Measurements from ENCODE around the gene SYNJ2.

The SYNJ2 gene

DNA sequence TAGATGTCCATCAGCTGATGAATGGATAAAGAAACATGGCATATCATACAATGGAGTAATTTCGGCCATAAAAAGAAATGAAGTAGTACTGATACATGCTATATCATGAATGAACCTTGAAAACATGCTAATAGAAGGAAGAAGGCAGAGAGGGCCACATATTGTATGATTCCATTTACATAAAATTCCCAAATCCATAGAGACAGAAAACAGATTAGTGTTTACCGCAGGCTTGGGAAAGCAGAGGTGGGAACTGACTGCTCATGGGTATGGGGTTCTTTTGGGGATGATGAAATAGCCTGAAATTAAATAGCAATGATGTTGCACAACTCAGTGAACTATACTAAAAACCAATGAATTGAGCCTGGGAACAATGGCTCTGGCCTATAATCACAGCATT lies 128.1 kb downstream of the SYNJ2 start:
- in situ Hi-C loops (cut with MboI; ENCODE audit: low sequenced_read_pairs): no loop called here

GRCh38 chr6:158110986-158111385 lies 129.3 kb downstream of the SYNJ2 start:
- in situ Hi-C loops (cut with MboI; ENCODE audit: low sequenced_read_pairs): no loop called here

DNA sequence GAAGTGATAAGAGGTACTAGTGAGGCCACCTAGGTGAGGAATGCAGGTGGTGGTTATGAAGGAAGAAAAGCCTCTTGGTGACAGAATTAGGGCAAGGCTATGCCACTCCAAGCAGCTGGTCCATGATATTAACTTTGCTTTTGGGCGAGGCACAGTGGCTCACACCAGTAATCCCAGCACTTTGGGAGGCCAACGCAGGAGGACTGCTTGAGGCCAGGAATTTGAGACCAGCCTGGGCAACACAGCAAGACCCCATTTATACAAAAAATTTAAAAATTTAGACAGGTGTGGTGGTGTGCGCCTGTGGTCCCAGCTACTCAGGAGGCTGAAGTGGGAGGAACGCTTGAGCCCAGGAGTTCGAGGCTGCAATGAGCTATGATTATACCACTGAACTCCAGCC lies 130.3 kb downstream of the SYNJ2 start:
- in situ Hi-C loops (cut with MboI; ENCODE audit: low sequenced_read_pairs): no loop called here

GRCh38 chr6:158113802-158114201 lies 132.1 kb downstream of the SYNJ2 start:
- in situ Hi-C loops (cut with MboI; ENCODE audit: low sequenced_read_pairs): no loop called here

GRCh38 chr6:158115102-158115501 lies 133.4 kb downstream of the SYNJ2 start:
- in situ Hi-C loops (cut with MboI; ENCODE audit: low sequenced_read_pairs): no loop called here

- in situ Hi-C loops (cut with MboI; ENCODE audit: low sequenced_read_pairs): no loop called here
These were observed 133.8 kb downstream of the SYNJ2 start for GRCh38 chr6:158115508-158115907.

- in situ Hi-C loops (cut with MboI; ENCODE audit: low sequenced_read_pairs): no loop called here
These were observed 137.2 kb downstream of the SYNJ2 start for GRCh38 chr6:158118886-158119285.

GRCh38 chr6:158121335-158121734 lies 139.7 kb downstream of the SYNJ2 start:
- in situ Hi-C loops (cut with MboI; ENCODE audit: low sequenced_read_pairs): no loop called here

DNA sequence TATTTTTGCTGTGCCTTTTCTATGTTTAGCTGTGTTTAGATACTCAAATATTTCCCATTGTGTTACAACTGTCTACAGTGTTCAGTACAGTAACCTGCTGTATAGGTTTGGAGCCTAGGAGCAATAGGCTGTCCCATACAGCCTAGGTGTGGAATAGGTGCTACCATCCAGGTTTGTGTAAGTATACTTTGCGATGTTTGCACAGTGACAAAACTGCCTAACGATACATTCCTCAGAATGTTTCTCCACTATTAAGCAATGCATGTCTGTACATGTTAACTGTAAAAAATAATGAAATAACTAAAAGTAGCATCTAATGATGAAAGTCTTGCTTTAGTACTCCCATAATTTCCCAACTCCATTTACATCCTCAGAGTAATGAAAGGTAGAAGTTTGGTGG lies 140.4 kb downstream of the SYNJ2 start:
- in situ Hi-C loops (cut with MboI; ENCODE audit: low sequenced_read_pairs): no loop called here

DNA sequence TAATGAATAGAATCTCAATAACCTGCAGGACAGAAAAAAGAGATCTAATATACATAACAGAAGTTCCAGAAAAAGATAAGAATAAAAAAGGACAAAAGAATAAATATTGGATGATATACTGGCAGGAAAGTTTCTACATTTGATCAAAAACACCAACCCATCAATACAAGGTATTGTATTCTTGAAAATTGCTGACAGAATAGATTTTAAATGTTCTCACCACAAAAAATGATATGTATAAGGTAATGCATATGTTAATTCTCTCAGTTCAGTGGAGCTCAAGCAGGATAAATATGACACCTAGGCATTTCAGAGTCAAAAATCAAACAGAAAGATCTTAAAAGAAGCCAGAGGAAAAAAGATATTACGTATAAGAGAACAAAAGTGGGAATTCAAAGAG lies 142.6 kb downstream of the SYNJ2 start:
- in situ Hi-C loops (cut with MboI; ENCODE audit: low sequenced_read_pairs): no loop called here

GRCh38 chr6:158125271-158125670 lies 143.6 kb downstream of the SYNJ2 start:
- in situ Hi-C loops (cut with MboI; ENCODE audit: low sequenced_read_pairs): no loop called here

GRCh38 chr6:158131926-158132325 lies 150.3 kb downstream of the SYNJ2 start:
- in situ Hi-C loops (cut with MboI; ENCODE audit: low sequenced_read_pairs): no loop called here

DNA sequence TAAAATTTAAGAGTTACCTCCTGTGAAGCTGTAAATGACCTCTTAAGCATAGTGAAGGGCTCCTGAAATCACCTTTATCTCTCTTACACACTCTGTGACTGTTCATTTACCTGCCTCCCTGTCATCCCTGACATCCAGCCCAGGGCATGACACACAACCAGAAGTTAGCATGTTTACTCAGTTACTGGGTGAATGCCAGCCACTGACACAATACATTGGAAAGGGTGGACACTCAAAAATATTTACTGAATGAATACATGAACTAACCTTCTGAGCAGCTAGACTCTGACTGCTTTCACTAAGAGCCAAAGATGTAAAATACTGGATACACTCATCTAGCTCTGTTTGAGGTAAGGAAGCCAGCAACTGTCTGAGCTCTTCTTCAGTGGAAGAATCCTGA lies 161.1 kb downstream of the SYNJ2 start:
- in situ Hi-C loops (cut with MboI; ENCODE audit: low sequenced_read_pairs): no loop called here

DNA sequence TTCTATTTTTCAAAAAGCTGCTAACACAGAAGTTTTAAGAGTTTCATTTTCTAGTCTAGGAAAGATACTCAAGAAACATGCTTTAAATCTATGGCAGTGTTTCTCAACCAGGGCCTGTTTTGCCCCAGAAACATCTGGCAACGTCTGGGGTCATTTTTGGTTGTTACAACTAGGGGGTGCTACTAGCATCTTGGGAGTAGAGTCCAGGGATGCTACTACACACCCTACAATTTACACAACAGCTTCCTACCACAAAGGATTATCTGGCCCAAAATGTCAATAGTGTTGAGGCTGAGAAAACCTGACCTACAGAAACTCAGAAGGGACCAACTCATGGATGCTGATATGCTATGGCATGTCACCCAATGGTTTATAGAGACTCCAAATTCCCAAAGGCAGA lies 162.0 kb downstream of the SYNJ2 start:
- in situ Hi-C loops (cut with MboI; ENCODE audit: low sequenced_read_pairs): no loop called here
